Glomerular visceral epithelial cell (primary cell): Measurements from ENCODE around the gene ANKZF1.
"Not testable (repeated sequence)": the region's sequence is repeated elsewhere in the genome, so short reads cannot be mapped to it uniquely, and the experiment has no call there.

Experiments used
- DNase-seq: peaks from one replicate; pipeline ENCODE4 v3.0.0-alpha.2; 2016; ENCODE audit errors: extremely low spot score

The ANKZF1 gene

GRCh38 chr2:219254590-219255201 lies 25.1 kb downstream of the ANKZF1 start:
- no peak for DNase-seq

- not testable (repeated sequence) for DNase-seq
Measured at GRCh38 chr2:219258942-219259341, 29.3 kb downstream of the ANKZF1 start.

GRCh38 chr2:219261024-219261855 lies 31.6 kb downstream of the ANKZF1 start:
- DNase-seq: no peak

GRCh38 chr2:219266232-219266631 lies 36.6 kb downstream of the ANKZF1 start:
- DNase-seq: no peak

DNA sequence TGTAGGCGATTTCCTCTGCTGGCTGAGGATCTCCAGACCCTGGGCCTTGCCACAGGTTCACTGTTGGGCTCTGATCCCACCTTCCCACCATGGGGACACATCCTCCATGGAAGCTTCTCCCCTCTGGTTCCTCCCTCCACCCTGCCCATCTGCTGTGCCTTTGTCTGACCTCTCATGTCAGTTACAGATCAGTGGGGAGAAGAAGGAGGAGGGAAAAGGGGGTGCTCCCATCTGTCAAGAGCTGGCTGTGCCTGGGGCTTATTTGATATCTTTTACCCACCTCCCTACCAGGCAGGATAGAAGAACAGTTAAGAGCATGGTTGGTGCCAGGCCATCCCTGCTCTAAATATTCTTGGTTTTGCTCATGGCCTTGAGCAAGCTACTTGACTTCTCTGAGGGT lies 37.3 kb downstream of the ANKZF1 start:
- DNase-seq: no peak

DNA sequence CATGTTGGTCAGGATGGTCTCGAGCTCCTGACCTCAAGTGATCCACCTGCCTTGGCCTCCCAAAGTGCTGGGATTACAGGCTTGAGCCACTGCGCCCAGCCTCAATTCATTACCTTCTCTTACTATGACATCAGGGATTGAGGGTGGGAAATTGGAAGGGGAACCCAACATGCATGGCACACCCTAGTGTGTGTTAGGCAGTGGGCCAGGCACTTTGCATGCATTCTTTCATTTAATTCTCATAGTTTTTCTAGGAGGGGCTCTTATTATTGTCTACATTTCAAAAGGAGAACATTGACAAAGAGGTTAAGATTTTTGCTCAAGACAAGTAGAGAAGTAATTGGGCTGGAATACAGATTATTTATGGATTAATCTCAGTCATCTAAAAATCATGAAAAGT lies 38.7 kb downstream of the ANKZF1 start:
- no peak for DNase-seq

DNA sequence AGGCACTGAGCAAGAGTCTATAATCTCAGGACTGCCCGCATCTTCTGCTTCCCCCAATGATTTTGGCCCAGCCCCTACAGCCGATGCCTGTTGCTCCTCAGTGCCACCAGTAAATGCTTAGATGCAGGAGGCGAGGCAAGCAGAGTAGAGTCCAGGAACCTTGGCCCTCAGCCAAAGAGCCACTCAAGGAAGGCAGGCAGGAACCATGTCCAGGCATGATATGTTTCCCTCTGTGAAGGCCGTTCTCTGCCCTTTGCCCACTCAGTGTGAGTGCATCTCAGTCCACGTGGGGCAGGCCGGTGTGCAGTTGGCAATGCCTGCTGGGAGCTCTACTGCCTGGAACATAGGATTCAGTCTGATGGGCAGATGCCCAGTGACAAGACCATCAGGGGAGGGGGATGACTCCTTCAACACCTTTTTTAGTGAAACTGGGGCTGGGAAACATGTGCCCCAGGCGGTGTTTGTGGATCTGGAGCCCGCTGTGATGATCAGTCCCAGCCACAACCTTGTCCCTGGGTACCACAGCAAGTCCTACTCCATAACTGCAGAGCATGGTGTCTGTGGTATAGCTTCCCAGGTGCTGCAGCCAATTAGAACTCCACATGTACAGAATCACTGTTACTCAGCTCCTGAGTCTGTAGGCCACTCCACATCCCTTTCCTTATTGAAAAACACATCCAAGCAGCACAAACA lies 39.9 kb downstream of the ANKZF1 start:
- DNase-seq: peak; percentile 60

GRCh38 chr2:219270055-219270372 lies 40.4 kb downstream of the ANKZF1 start:
- no peak for DNase-seq

DNA sequence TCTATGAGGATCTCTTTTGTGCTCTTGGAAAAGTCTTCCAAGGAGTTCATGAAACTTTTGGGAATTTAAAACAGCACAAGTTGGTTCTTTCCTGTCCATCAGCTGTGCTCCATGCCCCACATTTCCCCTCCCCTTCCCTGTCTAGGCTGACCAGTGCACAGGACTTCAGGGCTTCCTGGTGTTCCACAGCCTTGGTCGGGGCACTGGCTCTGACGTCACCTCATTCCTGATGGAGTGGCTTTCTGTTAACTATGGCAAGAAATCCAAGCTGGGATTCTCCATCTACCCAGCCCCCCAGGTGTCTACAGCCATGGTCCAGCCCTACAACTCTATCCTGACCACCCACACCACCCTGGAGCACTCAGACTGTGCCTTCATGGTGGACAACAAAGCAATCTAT lies 41.4 kb downstream of the ANKZF1 start:
- DNase-seq: no peak

- peak; percentile 30 for DNase-seq
Measured at GRCh38 chr2:219272356-219272755, 42.8 kb downstream of the ANKZF1 start.

GRCh38 chr2:219272995-219273394 lies 43.4 kb downstream of the ANKZF1 start:
- peak; percentile 54 for DNase-seq

DNA sequence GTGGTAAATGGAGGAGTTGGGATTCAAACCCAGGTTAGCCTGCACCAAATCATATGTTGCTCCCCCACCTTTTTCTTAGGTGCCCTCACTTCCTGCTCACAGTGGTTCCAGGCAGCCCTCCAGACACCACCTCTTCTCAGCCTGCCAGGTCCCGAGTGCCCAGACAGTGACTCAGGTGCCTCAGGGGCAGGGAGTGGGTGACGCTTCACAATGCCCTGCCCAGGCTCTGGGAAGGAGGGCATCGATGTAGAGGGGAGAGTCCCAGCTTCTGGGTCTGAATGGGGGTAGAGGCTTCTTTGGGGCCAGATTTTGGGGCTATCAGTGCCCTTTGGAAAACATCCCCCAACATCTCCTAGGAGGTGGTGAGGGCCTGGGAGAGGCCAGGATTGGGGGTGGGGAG lies 44.3 kb downstream of the ANKZF1 start:
- DNase-seq: peak; percentile 91

DNA sequence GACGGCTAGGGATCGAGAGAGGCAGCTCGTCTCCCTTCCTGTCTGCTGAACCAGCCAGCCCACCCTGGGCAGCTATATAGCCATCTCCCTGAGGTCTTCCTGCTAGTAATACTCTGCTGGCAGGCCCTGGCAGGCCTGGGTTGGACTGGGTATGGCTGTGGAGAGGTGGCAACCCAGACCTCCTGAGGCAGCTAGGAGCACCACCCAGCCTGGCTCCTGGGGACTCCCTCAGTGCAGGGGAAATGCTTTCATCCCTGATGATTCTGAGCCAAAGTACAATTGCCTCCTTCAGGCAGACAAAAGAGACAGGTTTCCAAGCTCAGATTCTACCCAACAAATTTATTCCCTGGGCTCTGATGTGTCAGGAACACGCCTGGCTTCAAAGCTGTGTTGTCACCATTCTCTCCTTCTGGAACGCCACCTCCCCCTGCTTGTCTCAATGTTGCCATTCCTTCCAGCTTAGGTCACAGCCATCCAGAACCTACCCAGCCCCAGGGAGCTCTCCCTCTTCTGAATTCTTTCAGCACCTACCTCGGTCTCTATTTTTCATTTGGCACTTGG lies 44.8 kb downstream of the ANKZF1 start:
- peak; percentile 91 for DNase-seq

DNA sequence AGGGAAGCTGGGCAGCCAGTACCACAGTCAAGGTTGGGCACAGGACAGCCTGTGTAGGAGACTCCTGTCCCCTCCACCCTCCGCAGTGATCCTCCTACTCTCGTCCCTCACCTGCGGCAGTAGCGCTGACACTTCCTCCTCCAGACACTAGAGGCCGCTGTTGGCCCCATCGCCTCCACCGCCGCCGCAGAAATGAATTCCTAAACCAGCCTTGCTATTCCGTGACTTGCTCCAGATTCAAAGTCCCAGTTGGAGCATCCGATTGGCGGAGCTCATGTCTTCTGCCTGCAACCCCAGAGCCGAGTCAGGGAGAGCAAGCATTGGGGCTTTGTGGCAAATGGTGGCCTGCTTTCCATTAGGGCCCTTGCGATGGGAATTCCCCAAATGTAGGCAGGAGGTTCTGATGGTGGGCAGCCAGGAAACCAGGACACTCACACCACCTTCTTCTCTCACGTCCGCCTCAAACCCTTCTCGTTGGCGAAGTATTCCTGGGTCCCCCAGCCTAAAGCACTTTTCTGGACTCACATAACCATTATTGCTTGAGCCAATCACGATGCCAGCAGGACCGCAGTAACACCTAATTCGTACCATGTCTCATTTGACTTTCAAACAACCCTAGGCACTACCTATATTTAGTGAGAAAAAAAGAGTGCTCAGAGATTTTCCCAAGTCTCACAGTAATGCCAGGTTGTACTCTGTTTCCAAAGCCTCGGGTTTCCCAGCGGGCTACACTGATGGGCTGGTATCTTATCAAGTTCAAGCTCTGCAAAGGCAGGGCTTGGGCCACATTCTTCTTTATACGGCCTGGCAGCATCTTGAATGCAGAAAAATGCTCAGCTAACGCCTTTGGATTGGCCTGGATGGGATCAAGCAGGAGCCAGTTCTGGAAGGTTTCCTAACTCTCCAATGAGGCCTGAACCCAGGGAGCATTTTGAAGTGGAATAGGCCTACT lies 48.4 kb downstream of the ANKZF1 start:
- DNase-seq: peak; percentile 84

DNA sequence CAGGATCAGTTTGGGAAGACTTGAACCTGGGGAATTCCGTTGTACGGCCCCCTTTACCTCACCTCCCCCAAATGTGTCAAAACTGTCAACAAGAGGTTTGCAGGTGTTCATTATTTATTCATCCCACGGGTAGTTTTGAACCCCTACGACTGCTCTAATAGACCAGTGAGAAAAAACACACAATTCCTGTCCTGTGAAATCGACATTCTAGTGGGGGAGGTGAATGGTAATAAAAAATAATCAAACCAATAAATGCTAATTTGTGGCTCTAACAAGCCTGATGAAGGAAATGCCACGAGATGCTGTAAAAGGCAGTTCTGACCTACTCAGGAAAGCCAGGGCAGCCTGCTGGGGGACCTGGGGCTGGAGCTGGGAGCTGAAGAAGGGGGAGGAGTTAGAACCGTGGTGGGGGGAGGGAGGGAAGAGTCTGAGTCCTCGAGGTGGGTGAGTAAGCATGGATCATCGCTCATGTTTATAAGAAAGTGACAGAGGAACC lies 49.1 kb downstream of the ANKZF1 start:
- DNase-seq: no peak

GRCh38 chr2:219279151-219279915 lies 49.7 kb downstream of the ANKZF1 start, which contains the start of gene DNAJB2:
Gene DNAJB2 (plus strand): TSS chr2:219279366. CDS start chr2:219279834, 468 bp downstream.
- DNase-seq: peak; percentile 100

DNA sequence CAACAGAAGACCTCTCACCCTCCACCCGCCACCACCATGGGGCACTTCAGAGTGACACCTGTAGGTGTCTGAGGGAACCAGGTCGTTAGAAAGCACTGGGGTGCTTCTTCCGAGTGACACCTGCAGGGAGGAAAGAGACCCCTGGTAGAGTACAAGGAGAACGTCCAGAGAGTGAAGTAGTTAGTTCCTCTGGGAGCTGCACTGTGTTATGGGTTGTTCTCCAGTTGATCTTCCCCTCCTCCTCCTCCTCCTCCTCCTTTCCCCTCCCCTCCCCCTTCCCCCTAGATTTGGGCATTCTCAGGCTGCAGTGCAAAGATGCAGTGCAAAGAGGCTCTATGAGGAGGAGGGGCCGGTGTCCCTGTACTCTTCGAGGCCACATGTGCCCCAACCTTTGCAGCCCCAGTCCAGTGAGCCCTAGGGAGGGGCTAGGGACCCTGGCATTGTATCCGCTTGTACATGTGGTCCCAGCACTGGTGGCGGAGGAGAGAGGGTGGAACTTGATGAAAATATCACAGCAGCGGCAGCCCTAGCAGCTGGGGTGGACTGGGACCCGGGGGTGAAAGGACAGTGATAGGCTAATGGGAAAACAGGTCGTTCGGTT lies 50.4 kb downstream of the ANKZF1 start:
- DNase-seq: no peak

GRCh38 chr2:219280651-219281050 lies 51.0 kb downstream of the ANKZF1 start:
- no peak for DNase-seq

DNA sequence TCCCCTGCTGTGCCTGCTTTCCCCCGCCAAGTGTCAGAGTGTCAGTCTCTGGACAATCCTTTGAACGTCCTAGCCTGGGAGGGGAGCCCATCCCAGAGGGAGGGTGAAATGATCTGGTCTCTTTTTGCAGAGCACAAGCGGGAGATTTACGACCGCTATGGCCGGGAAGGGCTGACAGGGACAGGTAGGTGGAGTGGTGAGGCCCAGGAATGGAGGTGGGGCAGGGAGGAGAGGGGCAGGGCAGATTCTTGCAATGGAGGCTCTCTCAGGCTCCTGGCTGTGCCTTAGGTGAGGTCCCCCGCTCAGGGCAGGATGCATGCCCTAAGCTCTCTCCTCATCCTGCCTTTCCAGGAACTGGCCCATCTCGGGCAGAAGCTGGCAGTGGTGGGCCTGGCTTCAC lies 52.0 kb downstream of the ANKZF1 start:
- DNase-seq: no peak

DNA sequence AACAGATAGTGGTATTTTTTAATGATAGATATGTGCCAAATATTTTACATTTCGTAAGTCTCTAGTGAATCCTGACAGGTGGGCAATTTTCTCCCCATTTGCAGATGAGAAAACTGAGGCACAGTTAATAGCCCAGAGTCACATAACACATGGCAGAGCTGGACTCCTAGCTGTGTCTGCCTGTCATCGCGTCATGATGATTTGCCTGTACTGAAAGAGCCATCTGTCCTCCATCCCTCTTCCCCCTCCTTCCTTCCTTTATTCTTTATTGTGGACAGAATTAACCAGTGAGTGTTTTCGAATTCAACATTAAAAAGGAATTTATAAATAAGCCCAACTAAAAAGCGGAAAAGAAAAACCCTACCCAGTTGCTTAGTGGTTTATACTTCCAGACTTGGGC lies 52.8 kb downstream of the ANKZF1 start:
- no peak for DNase-seq
